Activated gamma-delta T cell treated with anti-CD3 and anti-CD28 coated beads, Interleukin-2, amount 50 U/mL, for 16 hours (primary cell): Measurements from ENCODE around the gene KLF6.

Experiments used
- DNase-seq: peaks from one replicate; pipeline ENCODE4 v3.0.0-alpha.2; 2020; ENCODE audit warnings: low read depth

The KLF6 gene

DNA sequence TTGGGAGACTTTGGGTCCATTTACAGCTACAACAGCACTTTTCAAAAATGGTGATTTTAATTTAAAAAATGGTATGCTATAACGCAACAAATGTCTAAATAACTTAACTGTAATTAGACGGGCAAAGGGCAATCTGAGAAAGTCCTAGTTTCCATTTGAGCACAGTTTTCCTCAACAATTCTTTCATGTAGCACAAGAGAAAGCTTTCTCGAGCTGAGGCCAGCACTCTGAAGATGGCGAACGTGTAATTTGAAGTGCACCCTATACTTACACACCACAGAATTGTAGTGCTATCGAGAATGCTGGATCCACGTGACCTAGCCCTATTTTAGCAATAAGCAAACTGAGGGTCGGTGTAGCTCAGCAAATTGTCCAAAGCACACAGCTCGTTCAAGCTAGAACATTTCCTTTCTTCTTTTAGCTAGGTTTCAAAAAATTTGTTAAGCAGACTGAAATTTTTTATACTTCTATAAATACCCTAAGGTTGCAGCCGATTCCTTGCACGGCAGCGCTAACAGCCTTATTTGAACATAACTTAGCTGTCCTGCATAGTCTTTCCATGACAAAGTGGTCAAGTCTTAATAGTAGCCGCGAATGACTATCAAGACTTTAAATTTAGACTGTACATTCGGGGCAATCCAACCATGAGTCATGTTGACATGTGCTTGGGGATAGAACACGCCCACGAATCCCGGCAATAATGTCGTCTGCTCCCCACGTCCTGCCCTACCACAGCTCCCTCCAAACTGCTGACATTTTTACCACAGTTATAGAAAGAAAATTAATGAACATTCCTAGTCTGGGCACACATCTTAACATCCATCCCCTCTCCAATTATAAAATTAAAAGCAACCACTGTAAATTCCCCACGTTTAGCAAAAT, 10.0 kb downstream of the KLF6 start:
- no peak for DNase-seq

- no peak for DNase-seq
Measured at GRCh38 chr10:3774018-3774813, 10.8 kb downstream of the KLF6 start.

DNA sequence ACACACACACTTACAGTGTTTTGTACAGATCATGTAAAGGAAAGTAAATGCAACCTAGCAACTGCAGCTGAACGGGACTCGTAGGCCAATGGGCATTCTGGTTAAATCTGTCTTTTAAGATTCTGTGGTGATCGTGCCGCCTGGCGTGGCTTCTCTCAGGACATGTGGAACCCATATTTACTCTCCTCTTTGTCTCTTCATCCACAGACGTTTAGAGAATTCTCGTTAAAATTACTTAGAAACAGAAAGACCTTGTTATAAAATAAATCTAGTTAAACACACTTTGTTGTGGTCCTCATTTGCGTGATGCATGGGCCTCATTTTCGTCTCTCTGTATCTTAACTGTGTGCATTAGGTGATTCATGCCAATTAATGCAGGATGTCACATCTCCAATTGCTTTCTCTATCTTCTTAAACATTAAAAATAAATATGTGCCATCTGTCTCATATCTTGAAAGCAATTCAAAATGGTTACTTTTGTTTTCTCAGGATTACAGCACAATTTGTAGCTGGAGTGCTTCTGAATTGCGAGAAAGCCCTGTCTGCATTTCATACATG, 11.5 kb downstream of the KLF6 start:
- no peak for DNase-seq

GRCh38 chr10:3772361-3773171, 12.4 kb downstream of the KLF6 start:
- no peak for DNase-seq

DNA sequence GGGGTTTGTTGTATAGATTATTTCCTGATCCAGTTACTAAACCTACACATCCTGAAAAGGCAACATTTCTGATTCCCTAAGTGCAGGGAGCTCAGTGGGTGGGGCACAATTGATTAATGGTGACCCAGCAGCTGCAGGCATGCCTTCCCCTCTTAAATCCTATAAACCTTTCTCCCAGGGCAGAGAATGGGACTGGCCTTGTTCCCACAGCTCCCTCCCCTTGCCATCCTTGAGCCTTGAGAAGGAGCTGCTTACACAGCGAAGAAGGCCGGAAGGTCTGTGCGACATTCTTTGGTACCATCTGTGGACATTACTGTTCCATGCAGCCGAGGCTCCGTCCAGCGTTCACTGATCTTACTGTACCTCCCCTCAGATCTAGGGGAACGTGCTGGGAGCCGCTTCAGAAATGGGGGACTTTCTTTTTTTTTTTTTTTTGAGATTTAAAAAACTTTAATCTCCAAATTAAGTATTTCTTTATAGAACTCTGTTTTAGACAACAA, 14.3 kb downstream of the KLF6 start:
- no peak for DNase-seq

- DNase-seq, result no peak
Measured at GRCh38 chr10:3769556-3769955, 15.5 kb downstream of the KLF6 start.

GRCh38 chr10:3766046-3766756, 18.8 kb downstream of the KLF6 start:
- DNase-seq, result no peak

- DNase-seq, result no peak
Measured at GRCh38 chr10:3765146-3765545, 19.9 kb downstream of the KLF6 start.

DNA sequence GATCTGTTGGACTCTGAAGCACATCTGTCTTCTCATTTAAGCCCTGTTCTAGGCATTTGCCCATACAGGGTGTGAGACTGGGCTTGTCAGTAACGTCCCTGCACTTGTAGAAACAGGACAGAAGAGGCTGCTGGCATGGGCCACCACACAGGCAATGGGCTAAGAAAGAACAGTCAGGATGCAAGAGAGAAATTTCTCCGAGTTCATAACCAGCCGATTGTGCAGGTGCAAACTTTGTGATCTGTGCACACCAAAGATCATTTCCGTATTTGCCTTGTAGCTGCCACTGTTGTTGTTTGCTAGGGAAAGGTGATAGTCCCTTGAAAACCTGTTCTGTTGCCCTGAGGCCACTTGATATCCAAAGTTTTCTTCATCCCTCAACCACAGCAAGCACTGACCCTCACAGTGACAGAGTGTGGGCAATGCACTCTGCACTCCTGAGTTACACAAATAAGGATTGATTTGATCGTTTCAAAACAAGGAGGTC, 20.3 kb downstream of the KLF6 start:
- no peak for DNase-seq

DNA sequence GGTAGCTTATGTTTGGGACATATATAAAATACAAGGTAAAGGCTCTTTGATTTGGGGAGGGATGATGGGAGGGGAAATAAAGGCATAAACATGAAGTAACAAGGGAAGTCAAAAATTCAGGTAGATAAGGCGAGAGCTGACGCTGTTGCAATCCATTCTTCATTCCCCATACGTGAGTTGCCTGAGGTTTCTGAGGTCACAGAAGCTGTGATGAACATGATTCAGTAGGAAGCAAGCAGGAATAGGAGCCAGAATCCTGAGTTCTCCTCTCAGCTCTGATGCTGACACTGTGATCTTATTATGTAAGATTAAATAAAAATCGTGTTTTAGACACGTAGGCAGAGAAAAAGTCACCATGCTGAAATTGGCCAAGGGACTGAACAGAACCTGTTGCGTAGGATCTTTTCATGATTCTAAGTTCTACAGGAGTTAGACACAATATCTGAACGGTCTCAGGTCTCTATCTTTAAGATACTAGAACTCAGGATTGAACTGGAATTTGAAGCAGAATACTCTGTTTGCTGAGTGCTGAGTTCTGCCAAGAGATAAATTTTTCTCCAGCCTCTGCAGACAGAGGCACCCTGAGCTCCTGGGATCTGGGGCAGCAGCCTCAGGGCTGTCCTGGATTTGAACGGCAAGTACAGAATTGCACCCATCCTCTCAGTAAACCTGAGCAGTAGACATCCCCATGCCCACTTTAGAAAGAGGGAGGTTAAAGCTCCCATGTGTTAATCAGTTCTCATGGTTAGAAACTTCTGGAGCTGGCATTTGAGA, 21.0 kb downstream of the KLF6 start:
- no peak for DNase-seq

GRCh38 chr10:3763035-3763456, 22.0 kb downstream of the KLF6 start:
- DNase-seq, result no peak

- no peak for DNase-seq
Measured at GRCh38 chr10:3762309-3762708, 22.7 kb downstream of the KLF6 start.

DNA sequence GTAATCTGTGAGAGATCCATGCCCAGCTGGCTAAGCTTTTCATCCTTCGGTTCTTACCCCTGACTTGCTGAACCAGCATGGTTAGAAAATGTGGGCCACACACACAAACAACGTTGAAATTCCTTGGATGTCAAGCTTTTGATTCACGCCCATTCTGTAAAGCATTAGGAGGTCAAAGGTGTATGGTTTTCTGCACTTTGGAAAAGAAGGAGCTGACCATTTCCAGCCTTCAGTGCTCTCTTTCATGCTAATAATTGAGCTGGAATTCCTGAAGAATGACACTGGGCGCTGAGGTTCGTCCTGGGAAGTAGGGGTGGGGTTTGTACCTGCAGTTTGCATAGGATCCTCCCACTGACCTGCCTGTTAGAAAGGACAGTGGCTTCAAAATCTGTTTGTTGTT, 23.1 kb downstream of the KLF6 start:
- DNase-seq, result no peak

DNA sequence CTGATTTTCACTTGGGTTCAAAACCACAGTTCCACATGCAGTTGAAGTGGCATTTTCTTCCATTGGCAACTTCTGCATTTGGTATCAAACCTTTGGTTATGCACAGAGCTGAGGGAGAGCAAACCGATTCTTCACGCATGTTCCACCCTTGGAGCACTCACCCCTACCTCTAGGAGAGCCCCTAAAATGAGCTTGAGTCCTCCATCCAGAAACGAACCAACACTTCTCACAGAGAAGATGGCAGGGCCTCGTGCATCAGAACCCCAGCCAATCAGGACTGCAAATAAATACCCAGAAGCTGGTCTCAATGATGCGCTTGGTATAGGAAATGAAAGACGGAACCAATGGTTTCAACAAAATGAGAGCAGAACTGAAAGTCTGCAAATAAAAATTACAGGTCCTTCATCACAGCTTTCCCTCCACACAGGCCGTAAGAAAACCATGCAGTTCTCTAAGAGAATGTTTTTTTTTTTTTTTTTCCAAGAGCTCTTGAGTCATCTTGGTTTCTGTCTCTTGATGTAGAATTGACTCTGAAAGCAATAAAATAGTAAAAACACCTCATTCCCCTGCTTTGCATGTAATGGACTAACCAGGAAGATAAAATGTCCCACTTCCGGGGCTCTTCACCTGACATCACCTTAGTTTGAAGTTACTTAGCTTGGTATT, 23.9 kb downstream of the KLF6 start:
- no peak for DNase-seq

- DNase-seq, result no peak
Measured at GRCh38 chr10:3760083-3760482, 24.9 kb downstream of the KLF6 start.

DNA sequence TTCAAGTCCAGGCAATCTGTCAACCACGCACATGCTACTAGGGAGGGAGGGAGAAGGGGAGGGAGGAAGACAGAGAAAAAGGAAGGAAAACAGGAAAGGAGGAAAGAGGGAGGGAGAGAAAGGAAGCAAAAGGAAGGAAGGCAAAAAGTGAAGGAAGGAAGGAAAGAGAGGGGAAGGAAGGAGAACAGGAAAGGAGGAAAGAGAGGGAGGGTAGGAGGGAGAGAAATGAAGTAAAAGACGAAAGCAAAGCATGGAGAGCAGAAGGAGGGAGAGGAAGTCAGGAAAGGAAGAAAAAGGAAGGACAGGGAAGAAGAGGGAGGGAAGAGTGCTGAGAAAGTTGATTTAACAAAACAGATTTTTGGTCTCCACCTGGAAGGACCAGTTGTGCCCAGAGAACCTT, 25.6 kb downstream of the KLF6 start:
- DNase-seq, result no peak

DNA sequence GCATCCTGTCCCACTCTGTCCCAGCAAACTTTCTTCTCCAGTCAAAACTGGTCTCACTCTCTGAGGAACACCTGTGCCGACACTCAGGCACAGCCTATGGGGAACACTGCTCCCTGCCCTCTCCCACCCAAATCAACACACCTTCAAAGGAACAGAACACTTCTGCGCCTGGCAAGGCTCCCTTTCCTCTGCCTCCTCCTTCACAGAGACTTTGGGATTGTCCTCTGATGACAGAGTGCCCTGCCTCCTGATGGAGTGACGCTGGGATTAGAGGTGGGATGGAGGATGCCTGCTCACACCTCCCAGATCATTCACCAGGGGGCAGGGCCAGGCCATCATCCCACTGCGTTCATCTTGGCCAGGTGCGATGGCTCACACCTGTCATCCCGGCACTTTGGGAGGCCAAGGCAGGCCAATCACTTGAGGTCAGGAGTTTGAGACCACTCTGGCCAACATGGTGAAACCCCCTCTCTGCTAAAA, 26.5 kb downstream of the KLF6 start:
- DNase-seq, result no peak

GRCh38 chr10:3757638-3758490, 27.1 kb downstream of the KLF6 start:
- peak; percentile 52 for DNase-seq

GRCh38 chr10:3757250-3757637, 27.8 kb downstream of the KLF6 start:
- DNase-seq, result no peak
